ENCODE results near the gene FAP. TPM values are rescaled to one million over a fixed set of nuclear protein-coding genes. Genes with fewer than 3 reads are reported as not detected.

FAP gene
- total RNA-seq, 1 experiment from 2014 or later = 3.3 TPM

GRCh38 chr2:162242586-162243280, 512 bp downstream of the FAP start:
- no peak for DNase-seq (ENCODE audit: low spot score)

GRCh38 chr2:162241571-162241970, 1.7 kb downstream of the FAP start:
- no peak for DNase-seq (ENCODE audit: low spot score)

- DNase-seq (ENCODE audit: low spot score) = no peak
Observed at GRCh38 chr2:162234620-162235462, 8.4 kb downstream of the FAP start.

- DNase-seq (ENCODE audit: low spot score) = peak; percentile 5
Observed at GRCh38 chr2:162233197-162233596, 10.0 kb downstream of the FAP start.

GRCh38 chr2:162232671-162233070, 10.6 kb downstream of the FAP start:
- DNase-seq (ENCODE audit: low spot score) = no peak

- DNase-seq (ENCODE audit: low spot score) = no peak
Observed at GRCh38 chr2:162232027-162232426, 11.2 kb downstream of the FAP start.

- DNase-seq (ENCODE audit: low spot score) = no peak
Observed at GRCh38 chr2:162230761-162231160, 12.5 kb downstream of the FAP start.

GRCh38 chr2:162226836-162227235, 16.4 kb downstream of the FAP start:
- DNase-seq (ENCODE audit: low spot score) = no peak

GRCh38 chr2:162221064-162221463, 22.2 kb downstream of the FAP start:
- peak; percentile 37 for DNase-seq (ENCODE audit: low spot score)

GRCh38 chr2:162220368-162220767, 22.9 kb downstream of the FAP start:
- no peak for DNase-seq (ENCODE audit: low spot score)

- DNase-seq (ENCODE audit: low spot score) = no peak
Observed at GRCh38 chr2:162219426-162219825, 23.8 kb downstream of the FAP start.

GRCh38 chr2:162217598-162217997, 25.6 kb downstream of the FAP start:
- no peak for DNase-seq (ENCODE audit: low spot score)

GRCh38 chr2:162215162-162215561, 28.1 kb downstream of the FAP start:
- DNase-seq (ENCODE audit: low spot score) = no peak

- DNase-seq (ENCODE audit: low spot score) = no peak
Observed at GRCh38 chr2:162212366-162212765, 30.9 kb downstream of the FAP start.

- no peak for DNase-seq (ENCODE audit: low spot score)
Observed at GRCh38 chr2:162211732-162212131, 31.5 kb downstream of the FAP start.

- DNase-seq (ENCODE audit: low spot score) = no peak
Observed at GRCh38 chr2:162210385-162210784, 32.9 kb downstream of the FAP start.

GRCh38 chr2:162202203-162202602, 41.0 kb downstream of the FAP start:
- no peak for DNase-seq (ENCODE audit: low spot score)

GRCh38 chr2:162200636-162201035, 42.6 kb downstream of the FAP start:
- DNase-seq (ENCODE audit: low spot score) = no peak

GRCh38 chr2:162199913-162200312, 43.3 kb downstream of the FAP start:
- no peak for DNase-seq (ENCODE audit: low spot score)

GRCh38 chr2:162198239-162198638, 45.0 kb downstream of the FAP start:
- DNase-seq (ENCODE audit: low spot score) = no peak

GRCh38 chr2:162197069-162197825, 46.0 kb downstream of the FAP start:
- DNase-seq (ENCODE audit: low spot score) = no peak

- DNase-seq (ENCODE audit: low spot score) = no peak
Observed at GRCh38 chr2:162196638-162197037, 46.6 kb downstream of the FAP start.
